ENCODE data around the gene SEZ6L.

The SEZ6L gene

DNA sequence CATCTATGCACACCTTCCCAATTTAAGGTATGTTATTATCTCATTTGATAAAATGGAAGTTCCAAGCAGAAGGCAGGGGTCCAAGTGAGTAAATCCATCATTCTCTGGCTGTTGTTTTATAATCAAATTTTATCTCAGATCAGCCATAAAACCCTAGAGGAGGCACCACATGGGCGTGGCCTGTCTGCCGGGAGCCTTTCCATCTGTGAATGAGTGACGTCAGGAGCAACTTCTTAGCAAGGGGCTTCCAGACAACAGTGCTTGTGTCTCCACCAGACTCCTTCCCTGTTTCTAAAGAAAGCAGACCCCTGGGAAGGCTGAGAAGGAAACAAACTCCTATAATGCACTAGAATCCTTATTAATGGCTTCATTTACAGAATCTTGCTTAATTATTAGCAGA lies 13.5 kb downstream of the SEZ6L start:
- DNase-seq (ENCODE audit: low spot score), result no peak

DNA sequence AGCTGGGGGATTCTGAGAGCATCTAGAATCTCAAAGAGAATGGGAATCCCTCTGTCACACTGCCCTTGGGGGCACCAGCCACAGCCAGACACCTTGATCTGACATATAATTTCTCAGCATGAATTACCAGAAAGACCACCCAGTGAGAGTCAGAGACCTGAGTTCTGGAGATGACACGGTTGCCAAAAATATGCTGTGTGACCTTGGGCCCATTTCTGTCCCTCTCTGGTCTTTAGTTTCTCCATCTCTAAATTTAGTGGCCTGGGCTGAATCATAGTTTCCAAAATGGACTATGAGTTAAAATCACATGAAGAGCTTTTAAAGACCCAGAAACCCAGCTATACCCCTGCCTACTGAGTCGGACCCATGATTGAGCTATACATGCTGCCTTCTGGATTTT lies 15.9 kb downstream of the SEZ6L start:
- DNase-seq (ENCODE audit: low spot score), result no peak

DNA sequence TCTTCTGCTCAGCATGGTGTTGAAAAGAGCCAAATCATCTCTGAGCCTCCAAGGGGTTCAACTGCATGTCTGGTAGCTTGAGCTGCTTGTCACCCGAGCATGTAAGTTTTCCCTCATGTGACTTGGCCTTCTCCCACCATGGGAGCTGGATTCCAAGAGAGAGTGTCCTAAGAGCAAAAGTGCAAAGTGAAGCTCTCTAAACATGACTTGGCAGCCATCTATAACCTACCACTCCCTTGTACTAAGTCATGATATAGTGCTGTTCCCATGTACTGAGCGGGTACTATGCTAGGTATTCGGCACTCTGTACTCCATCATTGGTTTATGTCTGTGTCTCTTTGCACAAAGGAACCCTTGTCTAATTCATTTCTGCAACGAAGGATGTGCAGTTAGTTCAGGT lies 19.1 kb downstream of the SEZ6L start:
- DNase-seq (ENCODE audit: low spot score), result no peak

DNA sequence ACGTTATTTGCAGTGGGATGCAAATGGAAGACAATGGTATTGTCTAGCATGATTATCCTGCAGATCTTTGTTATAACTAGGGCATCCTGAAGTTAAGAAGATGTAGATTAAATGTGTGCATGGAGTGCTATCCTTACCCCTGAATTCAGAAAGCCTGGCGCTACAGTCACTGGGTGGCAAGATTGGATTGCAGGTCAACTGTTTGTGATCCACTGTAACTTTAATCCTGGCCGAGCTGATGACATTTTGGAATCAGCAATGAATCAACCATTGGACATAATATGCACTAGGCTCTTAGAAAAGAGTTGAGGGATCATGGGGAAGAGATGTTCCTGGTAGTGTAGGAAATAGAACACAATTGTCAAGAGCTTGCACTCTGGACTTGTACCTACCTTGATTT lies 25.1 kb downstream of the SEZ6L start:
- DNase-seq (ENCODE audit: low spot score), result no peak

DNA sequence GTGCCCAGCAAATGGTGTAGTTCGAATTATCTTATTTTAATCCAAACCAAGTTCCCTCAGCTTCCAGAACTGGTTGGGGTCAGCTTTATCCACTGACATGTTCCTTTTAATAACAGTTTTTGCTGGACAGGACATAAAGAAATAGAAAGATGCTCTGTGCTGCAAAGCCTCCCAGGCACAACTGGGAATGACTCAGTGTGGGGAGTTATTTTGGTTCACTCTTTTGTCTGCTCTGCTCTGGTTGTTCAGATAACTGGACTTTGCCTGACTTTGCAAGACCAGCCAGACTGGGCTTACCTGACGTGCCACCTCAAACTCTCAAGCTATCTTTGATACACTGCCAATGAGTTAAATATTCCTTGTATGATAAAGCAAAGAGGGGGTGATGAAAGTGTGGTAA lies 25.6 kb downstream of the SEZ6L start:
- DNase-seq (ENCODE audit: low spot score), result no peak

DNA sequence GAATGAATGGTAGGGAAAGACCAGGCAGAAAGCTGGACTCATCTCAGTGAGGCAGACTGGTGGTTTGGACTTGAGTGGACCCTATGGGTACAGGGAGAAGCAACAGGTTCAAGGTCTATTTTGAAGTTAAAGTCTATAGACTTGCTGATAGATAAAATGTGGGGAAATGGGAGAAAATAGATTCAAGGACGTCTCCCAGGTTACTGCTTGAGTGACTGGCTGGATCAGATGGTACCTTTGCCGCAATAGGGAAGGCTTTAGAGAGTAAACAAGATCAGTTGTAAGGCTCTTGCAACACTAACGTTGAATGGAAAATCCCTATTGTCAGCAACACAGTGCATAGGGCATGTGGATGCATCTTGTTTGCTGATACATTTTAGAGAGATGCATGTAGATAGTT lies 27.4 kb downstream of the SEZ6L start:
- no peak for DNase-seq (ENCODE audit: low spot score)

DNA sequence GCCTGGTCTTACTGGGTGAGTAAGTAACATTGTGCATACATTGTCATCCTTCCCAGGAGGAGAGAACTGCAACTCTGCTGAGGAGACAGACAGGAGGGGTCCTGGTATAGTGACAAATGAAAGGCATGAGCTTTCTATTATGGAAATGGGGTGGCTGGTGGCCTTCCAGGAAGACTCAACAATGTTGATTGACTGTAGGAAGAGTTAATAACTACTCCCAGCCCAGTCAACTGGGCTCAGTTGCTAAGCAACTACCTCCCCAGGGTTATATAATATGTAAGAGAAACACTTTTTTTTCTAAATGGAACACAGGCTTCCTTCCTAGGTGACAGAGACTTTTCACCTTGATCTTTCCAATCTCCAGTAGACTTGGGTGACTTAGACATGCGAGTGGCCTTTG lies 28.2 kb downstream of the SEZ6L start:
- DNase-seq (ENCODE audit: low spot score), result no peak

DNA sequence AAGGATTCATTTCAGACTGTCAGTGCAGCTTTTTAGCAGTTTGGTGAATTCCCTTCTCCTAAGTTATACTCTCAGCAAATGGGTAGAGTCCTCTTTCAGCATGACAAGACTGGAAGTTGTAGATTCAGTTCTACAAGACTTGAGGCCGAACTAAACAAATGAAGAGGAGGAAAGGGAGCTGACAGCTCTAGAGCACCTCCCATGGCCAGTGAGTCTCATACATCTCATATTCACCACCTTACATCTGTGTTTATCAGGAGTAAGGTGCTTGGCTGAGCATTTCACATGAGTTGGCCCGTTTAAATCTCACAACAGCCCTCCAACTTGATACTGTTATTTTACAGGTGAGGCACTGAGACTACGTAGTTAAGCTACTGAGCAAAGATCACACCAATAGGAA lies 30.4 kb downstream of the SEZ6L start:
- DNase-seq (ENCODE audit: low spot score), result no peak

DNA sequence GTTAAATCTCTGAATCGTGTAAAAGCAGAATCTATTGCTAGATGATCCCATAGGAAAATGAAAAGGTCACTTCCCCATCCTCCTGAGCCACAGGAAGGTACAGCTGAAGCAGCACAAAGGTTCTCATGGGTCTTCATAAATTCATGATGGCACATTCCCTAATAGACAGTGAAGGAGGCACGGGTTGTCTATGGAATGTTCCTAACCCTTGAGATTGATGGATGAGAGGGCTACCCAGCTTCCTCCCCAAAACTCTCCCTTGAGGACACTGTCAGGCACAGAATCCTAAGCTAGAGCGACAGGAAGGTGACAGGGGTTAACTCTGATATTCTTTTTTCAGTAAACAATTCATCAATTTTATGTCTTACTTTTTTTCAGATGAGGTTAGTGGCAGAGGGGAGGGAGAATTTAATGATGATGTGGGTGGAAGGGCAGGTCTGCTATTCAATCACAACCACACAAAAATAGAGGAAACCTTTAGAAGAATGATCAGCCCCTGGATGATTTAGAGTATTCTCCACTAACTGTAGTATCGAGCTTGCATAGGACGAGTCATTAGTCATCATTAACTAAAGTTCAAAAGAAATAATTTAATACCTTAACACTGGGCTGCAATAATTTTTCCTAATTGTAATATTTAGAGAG lies 33.1 kb downstream of the SEZ6L start:
- no peak for DNase-seq (ENCODE audit: low spot score)

DNA sequence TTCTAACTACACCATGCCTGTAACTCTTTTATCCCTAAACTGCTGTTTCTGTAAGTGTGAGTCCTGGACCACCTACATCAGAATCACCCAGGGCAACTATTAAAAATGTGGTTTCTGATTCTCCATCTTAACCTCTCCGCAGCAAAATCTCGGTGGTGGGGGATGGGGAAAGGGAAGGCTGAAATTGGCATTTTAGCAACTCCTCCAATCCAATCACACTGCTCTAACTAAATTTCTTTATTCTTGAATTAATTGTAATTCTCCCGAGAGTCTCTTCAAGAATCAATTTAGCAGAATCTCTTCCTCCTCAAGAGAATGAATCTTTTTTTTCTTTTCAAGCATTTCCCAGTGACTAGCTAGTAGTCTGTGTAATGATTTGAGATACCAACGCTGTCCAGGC lies 36.2 kb downstream of the SEZ6L start:
- DNase-seq (ENCODE audit: low spot score), result no peak

DNA sequence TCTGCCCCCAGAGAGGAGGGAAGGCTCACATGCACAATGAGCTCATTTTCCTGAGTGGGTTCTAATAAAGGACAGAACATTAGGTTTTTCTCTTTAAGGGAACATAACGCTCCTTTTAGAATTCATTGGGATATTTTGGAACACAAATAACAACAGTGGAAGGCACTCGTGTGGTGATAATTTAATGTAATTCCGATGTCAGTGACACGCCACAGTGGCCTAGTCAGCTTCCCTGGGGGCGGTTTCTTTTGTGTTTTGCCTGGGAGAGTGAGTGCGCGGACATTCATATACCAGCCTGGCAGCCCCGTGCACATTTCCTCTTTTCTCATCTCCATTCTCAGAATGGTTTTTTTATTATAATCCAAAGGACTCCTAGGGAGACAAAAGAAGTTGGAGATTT lies 41.1 kb downstream of the SEZ6L start:
- DNase-seq (ENCODE audit: low spot score), result no peak

DNA sequence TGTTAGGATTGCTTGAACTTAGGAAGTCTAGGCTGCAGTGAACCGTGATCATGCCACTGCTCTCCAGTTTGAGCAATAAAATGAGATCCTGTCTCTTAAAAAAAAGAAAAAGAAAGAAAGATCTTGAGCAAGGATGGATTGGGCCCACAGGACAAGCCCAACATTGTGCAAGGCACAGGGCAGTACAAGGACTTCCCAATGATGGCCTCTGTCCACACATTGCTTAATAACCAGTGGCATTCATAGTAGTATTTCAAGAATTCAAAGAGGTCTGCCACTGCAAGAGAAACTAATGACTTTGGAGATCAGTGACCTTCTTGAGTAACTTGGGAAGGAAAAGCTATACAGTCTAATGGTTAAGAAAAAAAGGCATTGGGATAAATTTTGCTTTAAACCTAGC lies 44.6 kb downstream of the SEZ6L start:
- DNase-seq (ENCODE audit: low spot score), result no peak

DNA sequence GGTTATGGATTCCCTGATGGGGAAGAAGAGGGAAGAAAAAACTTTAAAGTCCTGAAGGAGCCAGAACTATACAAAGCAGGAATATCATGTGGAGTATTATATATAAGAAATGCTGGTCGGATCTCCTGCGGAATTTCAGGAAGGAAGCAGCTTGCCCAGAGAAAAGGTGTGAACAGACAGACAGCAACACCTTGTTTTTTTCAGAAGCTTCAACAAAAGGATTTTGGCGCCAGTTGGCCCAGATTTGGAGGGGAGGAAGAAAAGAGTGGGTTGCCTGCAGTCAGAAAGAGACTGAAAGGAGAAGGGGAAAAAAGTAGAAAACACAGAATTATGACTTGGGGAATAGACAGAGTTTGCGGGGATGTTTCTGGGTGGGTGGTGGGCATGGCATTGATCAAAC lies 45.2 kb downstream of the SEZ6L start:
- no peak for DNase-seq (ENCODE audit: low spot score)

DNA sequence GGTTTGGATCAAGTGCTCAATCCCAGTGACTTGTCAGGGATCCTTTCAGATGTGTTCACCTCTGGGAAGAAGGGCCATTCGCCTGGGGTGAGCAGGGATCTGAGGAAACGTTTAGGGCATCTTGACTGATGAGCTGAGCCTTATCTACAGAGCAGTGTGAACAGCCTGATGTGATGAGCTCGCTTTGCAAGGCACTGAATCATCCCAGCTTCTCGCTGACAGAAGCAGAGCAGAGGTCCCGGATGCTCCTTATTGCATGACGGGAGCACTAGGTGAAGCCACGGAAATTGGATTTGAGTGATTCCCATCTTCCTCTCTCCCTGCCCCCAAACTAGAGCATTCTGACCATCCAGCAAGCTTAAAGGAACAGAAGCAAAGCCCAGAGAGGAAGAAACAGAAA lies 46.5 kb downstream of the SEZ6L start:
- DNase-seq (ENCODE audit: low spot score), result no peak

DNA sequence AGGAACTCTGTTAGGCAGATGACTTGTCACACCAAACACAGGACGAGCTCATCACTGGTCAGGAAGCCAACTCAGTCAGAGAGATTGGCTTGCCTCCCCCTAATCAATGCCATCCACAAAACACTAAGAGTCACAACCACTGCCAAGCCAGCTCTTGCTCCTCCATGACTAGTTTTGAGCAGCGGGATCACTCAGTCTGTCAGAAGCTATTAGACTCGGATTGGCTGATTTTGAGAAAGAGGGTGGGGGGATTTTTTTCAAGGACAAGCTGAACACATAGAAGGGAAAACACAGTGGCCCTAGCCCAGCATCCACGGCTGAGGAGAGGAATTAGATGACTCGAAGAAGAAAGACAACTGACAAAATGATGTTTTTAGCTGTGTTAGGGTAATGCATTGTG lies 55.9 kb downstream of the SEZ6L start:
- DNase-seq (ENCODE audit: low spot score), result no peak

DNA sequence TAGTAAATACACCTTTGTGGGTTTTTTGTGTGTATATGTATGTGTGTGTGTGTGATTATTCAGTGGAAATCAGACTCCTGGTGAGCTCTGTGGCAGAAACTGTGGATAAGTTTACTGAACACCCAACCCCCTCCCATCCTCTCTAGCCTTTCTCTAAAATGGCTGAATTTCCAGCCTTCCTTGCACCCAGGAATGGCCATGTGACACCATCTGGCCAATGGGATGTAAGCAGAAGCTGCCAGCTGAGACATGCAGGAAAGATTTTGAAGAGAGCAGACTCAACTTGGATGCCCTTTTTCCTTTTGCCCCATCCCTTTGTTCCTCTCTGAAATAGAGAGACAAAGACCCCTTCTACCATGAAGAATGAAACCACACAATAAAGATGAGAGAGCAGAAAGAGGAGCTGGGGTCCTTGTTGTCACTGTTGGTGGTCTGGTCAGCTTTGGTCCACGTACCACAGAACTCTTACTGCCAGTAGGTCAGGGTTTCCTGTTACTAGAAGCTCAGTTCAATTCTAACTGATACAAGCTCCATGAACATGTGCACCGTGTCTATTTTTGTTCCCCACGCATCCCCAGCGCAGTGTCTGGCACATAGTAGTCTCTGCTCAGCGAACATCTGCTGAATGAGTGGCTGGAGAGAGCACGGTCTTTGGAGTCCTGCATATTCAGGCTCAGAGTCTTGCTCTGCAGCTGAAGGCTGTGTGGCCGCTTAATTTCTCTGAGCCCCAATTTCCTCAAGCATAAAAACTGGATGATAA lies 57.5 kb downstream of the SEZ6L start:
- DNase-seq (ENCODE audit: low spot score), result no peak

DNA sequence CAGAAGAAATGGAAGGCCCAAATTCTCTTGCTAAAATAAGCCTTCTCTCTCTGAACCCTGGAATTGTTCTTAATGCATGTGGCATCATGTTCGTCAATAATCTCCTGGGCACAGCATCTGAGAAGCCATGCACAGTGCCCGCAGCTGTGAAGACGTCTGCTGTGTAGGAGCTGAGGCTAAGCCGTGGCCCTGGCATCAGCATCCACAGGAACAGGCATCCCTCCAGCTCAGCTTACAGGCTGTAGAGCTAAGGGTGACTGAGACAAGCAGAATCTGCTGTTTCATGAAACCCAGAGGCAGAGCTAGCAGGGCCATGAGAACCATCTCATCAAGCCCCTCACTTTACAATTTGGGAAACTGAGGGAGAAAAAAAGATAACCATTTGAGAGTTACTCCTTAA lies 60.6 kb downstream of the SEZ6L start:
- DNase-seq (ENCODE audit: low spot score), result no peak

DNA sequence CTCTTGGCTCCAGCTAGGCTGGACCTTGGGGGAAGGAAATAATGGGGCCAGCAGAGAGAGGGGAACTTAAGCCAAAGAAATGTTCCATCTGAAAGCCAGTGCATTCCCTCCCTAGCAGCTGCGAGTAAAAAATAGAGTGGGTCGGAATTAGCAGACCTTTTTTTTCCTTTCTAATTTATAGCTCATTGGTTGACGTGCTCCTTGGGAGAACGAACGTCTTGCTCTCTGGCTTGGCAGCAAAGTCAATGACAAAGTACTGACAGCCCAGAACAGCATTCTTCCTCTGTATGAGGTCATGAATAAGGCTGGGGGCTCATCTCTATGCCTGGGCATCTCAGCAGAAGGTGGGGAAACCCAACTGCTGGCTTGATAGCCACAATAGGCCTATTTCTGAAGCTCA lies 65.0 kb downstream of the SEZ6L start:
- no peak for DNase-seq (ENCODE audit: low spot score)

DNA sequence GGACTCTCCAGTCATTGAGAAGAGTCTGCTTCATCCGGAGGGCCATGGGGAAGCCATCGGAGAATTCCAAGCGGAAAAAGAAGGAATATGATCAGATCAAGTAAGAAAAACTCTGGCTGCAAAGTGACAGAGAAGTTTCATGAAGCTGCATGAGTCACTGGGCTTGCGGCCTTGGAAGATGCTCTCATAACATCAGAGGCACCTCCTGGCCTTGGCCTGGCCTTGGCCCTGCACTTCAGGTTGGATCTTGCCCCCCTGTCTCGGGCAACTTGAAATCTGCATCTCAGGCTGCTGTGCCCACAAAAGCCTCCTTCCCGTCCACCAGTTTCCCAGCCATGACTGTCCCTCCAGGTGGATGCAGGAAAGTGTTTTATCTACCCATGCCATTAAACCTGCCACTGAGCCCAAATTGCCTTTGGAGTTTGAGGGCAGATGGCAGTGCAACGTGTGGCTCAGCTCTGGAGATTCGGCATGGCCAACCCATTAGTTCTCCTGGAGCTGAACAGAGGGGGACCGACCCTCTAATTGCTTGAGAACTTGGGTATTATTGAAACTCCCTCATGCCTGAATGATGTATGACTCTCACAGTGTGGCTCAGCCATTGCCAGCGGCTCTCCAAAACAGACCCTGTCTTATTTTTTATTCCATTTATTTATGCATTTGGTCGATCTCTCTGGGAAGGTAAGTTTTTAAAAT lies 66.7 kb downstream of the SEZ6L start:
- no peak for DNase-seq (ENCODE audit: low spot score)

DNA sequence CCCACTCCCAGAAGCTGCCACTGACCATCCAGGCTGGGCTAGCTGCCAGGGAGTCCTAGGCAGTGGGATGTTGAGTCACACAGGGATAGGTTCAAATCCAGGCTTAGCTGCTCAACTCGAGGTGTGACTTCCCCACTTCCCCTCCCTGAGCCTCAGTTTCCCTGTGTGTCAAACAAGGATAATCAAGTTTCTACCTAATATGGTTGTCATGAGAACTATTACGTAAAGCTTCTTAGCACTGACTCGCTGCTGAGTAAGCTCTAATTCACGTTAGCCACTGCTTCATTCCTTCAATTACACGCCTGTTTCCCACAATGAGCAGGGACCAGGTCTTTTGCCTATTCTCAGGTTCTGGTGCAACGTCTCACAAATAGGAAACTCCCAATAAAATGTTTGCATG lies 67.7 kb downstream of the SEZ6L start:
- DNase-seq (ENCODE audit: low spot score), result no peak

DNA sequence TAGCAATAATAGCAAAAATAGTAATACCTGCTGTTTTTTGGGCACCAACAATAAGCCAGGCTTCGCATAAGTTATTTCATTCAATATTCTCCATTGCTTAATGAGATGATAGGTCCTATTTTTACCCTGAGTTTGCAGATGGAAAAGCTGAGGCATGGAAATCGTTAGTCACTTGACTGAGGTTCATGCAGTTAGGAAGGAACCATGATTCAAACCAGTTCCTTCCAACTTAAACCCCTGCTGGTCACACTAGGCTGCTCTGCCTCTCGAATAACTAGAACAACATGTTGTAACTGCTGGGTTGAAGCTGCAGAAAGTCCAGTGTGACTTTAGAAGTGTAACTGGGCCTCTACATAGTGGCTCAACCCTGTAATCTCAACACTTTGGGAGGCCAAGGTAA lies 69.3 kb downstream of the SEZ6L start:
- DNase-seq (ENCODE audit: low spot score), result no peak

DNA sequence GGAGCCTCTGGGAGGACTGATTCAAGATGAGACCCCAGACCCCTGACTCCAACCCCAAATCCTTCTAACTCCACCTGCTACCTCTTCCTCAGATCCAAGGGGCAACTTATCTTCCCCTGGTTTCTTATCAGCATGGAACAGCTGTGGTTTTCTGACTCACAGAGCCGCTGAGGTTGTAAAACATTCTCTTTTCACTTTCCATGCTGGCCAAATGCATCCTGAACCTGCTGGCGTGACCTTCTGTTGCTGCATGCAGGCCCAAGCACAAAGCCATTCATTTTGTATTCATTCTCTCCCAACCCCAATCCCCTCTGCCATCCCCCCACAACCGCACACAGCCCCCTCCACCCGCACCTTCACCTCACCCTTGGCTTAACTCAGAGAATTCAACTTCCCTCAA lies 70.3 kb downstream of the SEZ6L start:
- DNase-seq (ENCODE audit: low spot score), result no peak

DNA sequence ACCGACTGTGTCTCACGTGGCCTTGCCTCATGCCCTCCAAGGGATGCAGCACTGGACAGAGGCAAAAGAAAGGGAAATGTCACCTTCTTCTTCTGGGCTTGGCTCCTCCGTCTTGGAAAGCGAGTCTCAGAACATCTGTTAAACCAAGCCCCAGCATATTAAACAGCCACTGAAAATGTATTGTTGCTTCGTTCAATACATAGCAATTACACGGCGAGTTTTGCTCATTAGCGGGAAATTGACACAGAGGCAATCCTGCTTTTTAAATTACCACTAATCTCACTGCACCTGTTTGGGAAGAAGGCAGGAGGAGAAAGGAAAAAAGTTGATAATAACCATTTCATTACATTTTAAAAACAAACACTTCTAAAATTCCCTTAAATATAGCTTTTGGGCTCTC lies 72.1 kb downstream of the SEZ6L start:
- DNase-seq (ENCODE audit: low spot score), result no peak

DNA sequence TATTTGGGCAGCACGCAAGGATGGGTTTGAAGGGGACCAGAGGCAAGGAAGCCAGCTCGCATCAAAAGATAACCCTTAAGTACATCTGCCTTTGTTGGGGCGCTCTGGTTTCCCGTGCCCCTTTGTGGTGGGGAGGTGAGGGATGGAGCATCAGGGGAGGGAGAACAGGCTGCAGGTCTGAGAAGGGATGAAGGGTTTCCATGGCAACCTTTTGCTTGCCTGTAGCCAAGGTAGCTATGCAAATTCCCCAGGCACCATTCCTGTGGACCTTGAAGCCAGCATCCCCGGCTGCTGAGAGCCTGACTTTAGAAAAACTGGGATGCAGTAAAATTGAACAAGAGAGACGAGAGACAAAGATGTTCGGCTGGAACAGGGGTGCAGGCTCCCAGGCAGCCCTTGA lies 75.7 kb downstream of the SEZ6L start:
- DNase-seq (ENCODE audit: low spot score), result no peak

Data from GM03348 (cell line).